Measurements from ENCODE around the gene TSPAN16.
"Not testable (repeated sequence)": the region's sequence is repeated elsewhere in the genome, so short reads cannot be mapped to it uniquely, and the experiment has no call there.

TSPAN16 gene

DNA sequence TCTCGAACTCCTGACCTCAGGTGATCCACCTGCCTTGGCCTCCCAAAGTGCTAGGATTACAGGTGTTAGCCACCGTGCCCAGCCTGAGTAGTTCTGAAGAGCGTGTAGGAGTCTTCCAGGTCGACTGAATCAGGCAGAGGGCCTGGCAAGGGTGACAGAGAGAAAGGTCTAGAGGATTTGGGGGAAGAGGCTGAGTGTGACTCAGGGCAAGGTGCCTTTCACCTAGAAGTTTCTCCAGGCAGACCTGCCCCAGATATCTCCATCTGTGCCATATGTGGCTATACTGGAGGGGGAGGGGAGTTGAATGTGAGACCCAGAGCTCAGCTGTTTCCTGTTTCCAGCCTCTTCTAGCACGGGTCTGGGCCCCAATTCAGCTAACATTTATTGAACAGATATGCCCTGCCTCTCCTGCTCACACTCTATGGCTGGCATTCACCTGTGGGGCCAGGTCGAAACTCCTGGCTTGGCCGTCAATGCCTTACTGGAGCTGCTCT is 51.6 kb downstream of the TSPAN16 start:
- no peak for DNase-seq

DNA sequence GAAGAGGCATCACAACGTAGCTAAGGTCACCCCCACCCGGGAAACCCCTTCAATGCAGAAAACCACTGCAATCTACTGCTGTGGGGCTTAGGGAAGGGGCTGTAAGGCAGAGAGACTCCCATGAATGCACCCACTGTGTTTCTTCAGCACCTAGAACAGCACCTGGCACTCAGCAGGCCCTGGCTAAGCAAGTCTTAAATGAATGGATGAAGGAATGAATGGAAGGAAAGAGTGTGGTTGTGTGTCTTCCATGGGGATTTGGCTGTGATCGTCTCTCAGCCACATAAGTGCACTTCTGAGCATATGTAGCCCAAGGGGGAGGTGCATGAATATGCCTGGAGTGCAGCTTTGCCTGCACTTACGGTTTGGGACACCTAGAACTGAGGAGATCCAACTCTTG is 53.2 kb downstream of the TSPAN16 start:
- DNase-seq, result no peak

DNA sequence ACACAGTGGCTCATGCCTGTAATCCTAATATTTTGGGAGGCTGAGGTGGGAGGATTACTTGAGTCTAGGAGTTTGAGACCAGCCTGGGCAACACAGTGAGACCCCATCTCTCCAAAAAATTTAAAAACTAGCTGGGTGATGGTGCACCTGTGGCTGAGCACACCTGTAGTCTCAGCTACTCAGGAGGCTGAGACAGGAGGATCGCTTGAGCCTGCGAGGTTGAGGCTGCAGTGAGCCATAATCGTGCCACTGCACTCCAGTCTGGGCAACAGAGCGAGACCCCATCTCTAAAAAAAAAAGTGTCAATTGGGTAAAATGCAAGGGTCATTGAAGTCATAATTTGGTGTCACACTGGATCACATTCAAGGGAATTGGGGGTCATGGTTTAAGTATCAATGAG is 58.1 kb downstream of the TSPAN16 start:
- DNase-seq, result not testable (repeated sequence)

DNA sequence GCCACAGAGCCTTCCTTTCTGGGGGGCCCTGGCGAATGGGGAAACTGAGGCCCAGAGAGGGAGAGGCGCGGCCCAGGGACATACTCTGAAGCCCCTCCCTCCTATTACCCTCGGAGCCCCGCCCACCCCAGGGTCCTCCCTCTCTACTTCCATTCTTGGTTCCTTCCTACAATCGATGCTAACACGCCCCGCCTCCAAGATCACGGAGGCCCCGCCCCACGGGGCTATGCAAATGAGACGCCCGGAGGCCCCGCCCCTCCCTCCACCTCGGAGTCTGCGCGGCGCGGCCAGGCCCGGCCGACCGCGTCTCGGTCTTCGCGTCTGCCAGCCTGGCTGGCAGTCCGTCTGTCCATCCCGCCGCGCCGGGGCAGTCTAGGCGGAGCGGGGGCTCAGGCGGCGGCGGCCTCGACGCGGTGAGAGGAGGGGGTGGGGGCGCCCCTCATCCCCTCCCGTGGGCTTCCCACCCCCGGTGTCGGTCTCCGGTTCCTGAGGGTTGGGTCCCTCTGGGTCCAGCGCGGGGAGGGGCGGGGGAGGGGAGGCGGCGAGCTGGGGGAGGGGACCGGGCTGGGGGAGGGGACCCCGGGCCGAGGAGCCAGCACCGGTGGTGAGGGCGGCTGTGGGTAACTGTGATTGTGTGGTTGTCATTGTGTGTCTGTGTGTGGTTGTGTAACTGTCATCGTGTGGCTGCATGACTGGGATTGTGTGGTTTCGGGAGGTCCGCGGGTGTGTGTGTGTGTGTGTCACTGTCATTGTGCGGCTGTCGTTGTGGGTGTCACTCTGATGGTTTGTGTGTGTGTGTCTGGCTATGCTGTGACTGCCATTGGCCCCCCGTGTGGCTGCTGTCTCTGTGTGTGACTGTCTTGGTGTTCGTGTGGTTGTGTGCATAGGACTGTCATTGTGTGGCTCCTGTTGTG is 59.5 kb downstream of the TSPAN16 start, which contains the start of gene PLPPR2:
TSS of gene PLPPR2 (plus strand) at position 273 of the 914 bp plus-strand sequence. CDS start 2,242 bp downstream, outside the sequence.
- peak; percentile 100 for DNase-seq

DNA sequence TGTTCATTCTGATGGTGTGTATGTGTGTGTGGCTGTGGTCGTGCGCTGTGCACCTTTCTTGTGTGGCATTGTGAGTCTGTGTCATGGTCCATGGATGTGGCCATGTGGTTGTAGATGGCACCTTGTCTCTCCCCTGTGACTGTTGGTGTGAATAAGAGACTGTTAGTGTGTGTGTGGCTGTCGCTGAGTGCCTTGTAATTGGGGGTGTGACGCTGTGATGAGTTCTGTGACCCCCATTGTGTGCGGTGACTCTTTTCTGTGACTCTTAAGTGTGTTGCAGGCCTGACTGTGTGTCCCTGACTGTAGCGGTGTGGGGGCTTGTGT is 60.1 kb downstream of the TSPAN16 start:
- DNase-seq, result no peak

DNA sequence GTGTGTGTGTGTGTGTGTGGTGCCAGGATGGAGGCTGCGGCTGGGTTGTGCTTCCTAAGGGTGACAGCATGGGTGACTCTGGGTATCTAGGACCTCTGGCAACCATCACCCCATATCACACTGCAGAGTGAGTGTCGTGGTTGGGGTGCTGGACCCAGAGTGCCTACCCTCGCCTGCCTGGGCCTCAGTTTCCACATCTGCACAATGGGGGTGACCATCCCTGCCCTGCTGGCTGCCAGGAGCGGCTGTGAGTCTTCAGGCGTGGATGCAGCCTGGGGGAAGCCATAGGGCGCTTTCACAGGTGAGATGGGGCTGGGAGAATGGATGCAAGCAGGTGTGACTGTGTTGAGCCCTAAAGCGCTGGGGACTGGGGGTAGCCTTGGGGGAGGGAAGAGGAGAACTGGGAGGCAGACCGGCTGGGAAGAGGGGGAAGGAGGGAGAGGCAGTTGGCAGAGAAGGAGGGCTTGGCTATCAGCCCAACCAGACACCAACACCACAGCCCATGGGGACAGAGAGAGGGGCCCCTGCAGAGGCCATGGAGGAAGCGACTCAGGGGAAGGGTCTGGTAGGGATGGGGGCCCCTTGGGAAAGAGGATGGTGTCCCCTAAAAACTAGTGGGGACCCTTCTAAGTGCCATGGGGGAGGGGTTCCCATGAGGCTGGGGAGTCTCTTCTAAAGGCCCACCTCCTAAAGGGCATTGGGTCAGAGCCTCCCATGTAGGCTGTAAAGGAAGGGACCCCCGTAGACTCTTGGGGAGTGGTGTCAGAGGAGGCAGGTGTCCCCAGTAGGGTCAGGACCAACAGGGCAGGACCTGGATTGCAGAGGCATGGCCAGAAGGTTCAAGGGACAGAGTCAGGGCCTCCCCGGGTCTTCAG is 61.0 kb downstream of the TSPAN16 start:
- DNase-seq, result no peak

DNA sequence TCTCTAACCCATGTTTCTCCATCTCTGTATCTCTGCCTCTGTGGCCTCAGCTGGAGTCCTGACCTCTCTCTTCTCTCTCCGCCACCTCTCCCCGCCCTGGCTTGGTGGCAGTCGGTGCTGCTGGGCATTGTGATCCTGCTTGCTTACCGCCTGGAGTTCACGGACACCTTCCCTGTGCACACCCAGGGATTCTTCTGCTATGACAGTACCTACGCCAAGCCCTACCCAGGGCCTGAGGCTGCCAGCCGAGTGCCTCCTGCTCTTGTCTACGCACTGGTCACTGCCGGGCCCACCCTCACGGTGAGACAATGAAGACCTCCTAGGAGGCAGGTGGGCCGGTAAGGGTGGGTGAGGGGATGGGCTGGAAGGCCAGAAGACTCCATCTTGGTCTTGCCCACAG is 63.5 kb downstream of the TSPAN16 start:
- no peak for DNase-seq

DNA sequence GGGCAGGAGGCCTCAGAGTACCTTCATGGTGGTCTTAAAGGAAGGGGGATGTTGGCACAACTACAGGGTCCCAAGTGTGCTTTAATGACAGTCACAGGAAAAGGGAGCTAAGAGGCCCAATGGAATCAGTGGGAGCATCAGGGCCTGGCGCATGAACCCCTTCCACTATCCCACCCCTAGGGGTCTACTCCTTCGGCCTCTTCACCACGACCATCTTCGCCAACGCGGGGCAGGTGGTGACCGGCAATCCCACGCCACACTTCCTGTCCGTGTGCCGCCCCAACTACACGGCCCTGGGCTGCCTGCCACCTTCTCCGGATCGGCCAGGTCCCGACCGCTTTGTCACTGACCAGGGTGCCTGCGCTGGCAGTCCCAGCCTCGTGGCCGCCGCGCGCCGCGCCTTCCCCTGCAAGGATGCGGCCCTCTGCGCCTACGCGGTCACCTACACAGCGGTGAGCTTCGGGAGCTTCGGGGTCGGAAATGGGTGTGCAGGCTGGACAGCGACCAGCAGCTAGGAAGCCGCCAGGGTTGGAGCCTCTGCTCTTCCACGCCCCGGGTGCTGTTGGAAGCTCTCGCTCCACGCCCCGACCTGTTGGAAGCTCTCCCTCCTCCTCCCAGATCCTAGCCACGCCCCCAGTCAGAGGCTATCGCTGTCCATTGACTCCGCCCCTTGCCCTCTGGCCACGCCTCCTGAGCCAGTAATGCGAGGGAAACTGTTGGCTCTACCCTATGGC is 65.2 kb downstream of the TSPAN16 start:
- DNase-seq, result peak; percentile 70

DNA sequence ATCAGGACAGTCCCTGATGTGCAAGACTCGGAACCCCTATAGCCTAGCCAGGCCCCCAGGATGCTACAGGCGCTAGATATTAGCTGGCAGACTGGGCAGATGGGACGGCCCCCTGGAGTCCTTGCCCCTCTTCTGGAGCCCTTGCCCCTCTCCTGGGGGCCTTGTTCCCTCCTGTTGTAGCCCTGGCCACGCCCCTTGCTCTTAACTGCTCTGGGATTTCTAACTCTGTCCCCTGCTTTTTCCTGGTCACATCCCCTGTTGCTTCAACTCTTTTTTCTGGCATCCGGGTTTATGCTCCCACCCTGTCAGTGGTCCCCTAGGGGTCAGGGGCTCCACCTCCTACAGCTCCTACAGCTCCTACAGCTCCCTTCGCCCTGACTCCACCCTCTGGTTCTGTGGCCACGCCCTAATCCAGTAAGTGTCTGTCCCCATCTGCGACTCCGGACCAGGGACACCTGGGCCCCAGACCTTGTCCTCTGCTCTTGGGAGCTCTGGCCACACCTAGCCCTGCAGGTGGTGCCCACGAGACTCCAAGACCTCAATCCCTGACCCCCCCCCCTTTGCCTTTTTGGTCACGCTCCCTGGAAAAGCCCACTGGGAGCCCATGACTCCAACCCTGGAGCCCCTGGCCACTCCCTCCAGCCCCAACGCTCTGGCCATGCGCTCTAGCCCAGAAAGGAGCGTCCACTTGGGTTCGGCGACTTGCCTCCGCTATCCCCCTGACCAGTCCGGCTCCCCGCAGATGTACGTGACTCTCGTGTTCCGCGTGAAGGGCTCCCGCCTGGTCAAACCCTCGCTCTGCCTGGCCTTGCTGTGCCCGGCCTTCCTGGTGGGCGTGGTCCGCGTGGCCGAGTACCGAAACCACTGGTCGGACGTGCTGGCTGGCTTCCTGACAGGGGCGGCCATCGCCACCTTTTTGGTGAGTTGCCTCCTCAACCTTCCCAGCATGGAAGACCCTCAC is 66.1 kb downstream of the TSPAN16 start:
- DNase-seq, result no peak

DNA sequence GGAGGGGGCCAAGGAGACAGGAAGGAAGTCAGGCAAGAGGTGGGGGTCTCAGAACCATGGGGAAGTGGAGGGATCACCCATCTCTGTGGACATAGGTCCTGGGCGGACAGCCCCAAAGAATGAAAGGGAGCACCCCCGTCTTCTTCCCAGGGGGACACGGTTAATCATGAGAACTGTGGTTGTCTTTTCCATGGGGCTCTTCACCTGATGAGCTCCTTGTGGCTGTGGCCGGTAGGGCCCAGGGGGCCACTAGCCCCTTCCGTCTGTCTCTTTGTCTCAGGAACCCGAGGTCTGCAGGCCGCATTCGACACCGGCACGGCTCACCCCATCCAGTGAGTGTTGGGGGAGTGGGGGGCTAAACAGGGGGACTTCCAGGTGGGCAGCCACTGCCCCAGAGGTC is 67.9 kb downstream of the TSPAN16 start:
- DNase-seq, result no peak

DNA sequence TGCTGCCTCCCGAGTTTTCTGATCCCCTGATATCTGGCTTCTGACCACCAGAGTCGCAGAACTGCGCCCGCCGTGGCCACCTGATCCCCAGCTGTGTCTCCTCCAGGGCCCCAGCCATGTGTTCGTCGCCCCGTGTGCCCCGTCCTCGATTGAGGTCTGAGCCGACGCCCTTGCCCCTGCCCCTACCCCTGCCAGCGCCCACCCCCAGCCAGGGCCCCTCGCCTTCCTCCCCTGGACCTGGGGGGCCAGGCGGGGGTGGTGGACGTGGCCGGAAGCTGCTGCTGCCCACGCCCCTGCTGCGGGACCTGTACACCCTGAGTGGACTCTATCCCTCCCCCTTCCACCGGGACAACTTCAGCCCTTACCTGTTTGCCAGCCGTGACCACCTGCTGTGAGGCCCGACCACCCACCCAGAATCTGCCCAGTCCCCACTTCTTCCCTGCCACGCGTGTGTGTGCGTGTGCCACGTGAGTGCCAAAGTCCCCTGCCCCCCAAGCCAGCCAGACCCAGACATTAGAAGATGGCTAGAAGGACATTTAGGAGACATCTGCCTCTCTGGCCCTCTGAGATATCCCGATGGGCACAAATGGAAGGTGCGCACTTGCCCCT is 68.4 kb downstream of the TSPAN16 start:
- DNase-seq, result no peak

DNA sequence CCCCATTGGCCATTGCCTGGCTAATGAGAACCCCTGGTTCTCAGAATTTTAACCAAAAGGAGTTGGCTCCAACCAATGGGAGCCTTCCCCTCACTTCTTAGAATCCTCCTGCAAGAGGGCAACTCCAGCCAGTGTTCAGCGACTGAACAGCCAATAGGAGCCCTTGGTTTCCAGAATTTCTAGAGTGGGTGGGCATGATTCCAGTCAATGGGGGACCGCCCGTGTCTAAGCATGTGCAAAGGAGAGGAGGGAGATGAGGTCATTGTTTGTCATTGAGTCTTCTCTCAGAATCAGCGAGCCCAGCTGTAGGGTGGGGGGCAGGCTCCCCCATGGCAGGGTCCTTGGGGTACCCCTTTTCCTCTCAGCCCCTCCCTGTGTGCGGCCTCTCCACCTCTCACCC is 69.0 kb downstream of the TSPAN16 start:
- peak; percentile 46 for DNase-seq
